ENCODE measurements around the gene SLC35B2.

SLC35B2 gene

DNA sequence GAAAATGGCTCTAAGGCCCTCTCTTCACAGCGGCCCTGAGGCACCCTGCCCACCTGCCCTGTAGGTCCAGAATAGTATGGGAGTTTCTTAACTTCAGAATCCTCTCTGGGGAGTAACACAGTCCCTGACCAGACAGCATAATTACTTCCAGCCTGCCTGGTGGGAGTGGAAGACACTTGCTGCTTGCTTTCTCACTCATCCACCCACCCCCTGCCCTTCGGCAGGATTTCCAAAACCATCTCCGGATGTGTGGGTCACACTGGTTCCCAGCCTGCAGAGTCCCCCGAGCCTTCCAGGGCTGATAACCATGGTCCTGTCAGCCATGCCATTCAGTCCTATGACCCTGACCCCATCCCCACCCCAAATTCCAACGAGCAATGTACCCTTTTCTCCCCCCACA, 28.5 kb downstream of the SLC35B2 start:
- H2BK12ac ChIP-seq (ENCODE audit: low read length) = no peak overlapping the region
- no peak overlapping the region for H4K8ac ChIP-seq (ENCODE audit: low read depth, low read length)
- peaks cover 9% of the 10 kb centered on the region for H3K79me1 ChIP-seq (ENCODE audit: low read depth, low read length)
- H3K4me3 ChIP-seq (ENCODE audit: low read length in 2 of 2) = no peak overlapping the region
- no peak overlapping the region for H3K4ac ChIP-seq (ENCODE audit: low read length)
- H3K23ac ChIP-seq (ENCODE audit: low read depth, low read length, poor library complexity) = no peak overlapping the region
- no CpG with 5 or more reads among the region's 5 CpGs for WGBS, 2 donors (ENCODE audit: extremely low coverage in 2 of 2, insufficient read length in 2 of 2, insufficient replicate concordance in 1 of 2)
- H2BK120ac ChIP-seq (ENCODE audit: low read depth, low read length) = no peak overlapping the region
- H3K14ac ChIP-seq (ENCODE audit: low read length) = no peak overlapping the region
- no peak overlapping the region for H2AFZ ChIP-seq (ENCODE audit: low read length)
- no peak overlapping the region for H3K9ac ChIP-seq (ENCODE audit: low read depth, low read length, poor library complexity)
- H2BK15ac ChIP-seq (ENCODE audit: low read length) = no peak overlapping the region
- no peaks in the 10 kb centered on the region for H3K9me3 ChIP-seq (replicated peaks in 1 of 2; ENCODE audit: control insufficient read depth in 2 of 2, insufficient read depth in 1 of 2, low read depth in 1 of 2, low read length in 2 of 2)
- H3K27me3 ChIP-seq (ENCODE audit: control insufficient read depth in 3 of 3, insufficient read depth in 3 of 3, low read depth in 1 of 3, low read length in 3 of 3) = peaks cover 0 to 2% (median 0%) of the 10 kb centered on the region in 3 experiments
- no peak overlapping the region for H4K91ac ChIP-seq (ENCODE audit: low read depth, low read length, poor library complexity)
- H2BK5ac ChIP-seq (ENCODE audit: low read length) = no peak overlapping the region
- H3K36me3 ChIP-seq (replicated peaks in 1 of 2; ENCODE audit: control insufficient read depth in 2 of 2, insufficient read depth in 2 of 2, low read length in 2 of 2) = peaks cover 19 to 59% of the 10 kb centered on the region in 2 donors
- H3K4me1 ChIP-seq (ENCODE audit: control insufficient read depth in 2 of 2, insufficient read depth in 1 of 2, low read depth in 1 of 2, low read length in 2 of 2) = peaks cover 30% of the 10 kb centered on the region in 2 donors
- H3K27ac ChIP-seq (replicated peaks; ENCODE audit: low read length) = no peak overlapping the region
- no peak for DNase-seq (ENCODE audit: low spot score)
- H3K4me2 ChIP-seq (ENCODE audit: insufficient read depth, low read length, poor library complexity, severe bottlenecking) = no peak overlapping the region
- no peak overlapping the region for H2AK5ac ChIP-seq (ENCODE audit: low read depth, low read length)
- no peak overlapping the region for H3K18ac ChIP-seq (ENCODE audit: low read length)

DNA sequence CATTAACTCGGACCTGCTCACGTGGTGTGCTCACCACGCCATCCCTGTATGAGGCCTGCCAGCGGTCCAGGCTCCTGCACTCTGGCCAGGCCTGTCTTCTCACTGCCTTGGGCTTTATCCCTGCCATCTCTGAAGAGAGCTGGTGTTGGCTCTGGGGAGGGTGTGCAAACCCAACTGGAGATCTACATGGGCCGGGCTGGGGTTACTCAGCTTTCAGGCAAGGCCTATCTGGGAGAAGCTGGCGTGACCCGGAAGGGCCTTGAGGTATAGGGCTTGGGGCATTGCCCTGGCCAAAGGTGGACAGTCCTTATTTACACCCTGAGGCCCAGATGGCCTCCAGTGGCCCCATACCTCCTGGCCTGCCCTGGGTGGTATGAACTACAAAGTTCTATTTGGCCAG, 28.9 kb downstream of the SLC35B2 start:
- Histone ChIP-seq H3K18ac (ENCODE audit: low read length) (no peak overlapping the region), H3K27me3 (ENCODE audit: control insufficient read depth in 3 of 3, insufficient read depth in 3 of 3, low read depth in 1 of 3, low read length in 3 of 3) (peaks cover 0 to 2% (median 0%) of the 10 kb centered on the region in 3 experiments), H3K27ac (replicated peaks; ENCODE audit: low read length) (no peak overlapping the region), H3K4me1 (ENCODE audit: control insufficient read depth in 2 of 2, insufficient read depth in 1 of 2, low read depth in 1 of 2, low read length in 2 of 2) (peaks cover 30% of the 10 kb centered on the region in 2 donors), H2BK5ac (ENCODE audit: low read length) (no peak overlapping the region), H2AFZ (ENCODE audit: low read length) (no peak overlapping the region), H4K8ac (ENCODE audit: low read depth, low read length) (no peak overlapping the region), H3K4me2 (ENCODE audit: insufficient read depth, low read length, poor library complexity, severe bottlenecking) (no peak overlapping the region), H2BK15ac (ENCODE audit: low read length) (no peak overlapping the region), H3K36me3 (replicated peaks in 1 of 2; ENCODE audit: control insufficient read depth in 2 of 2, insufficient read depth in 2 of 2, low read length in 2 of 2) (peaks cover 16 to 55% of the 10 kb centered on the region in 2 donors), H3K9ac (ENCODE audit: low read depth, low read length, poor library complexity) (no peak overlapping the region), H3K14ac (ENCODE audit: low read length) (no peak overlapping the region), H3K79me1 (ENCODE audit: low read depth, low read length) (peaks cover 9% of the 10 kb centered on the region), H4K91ac (ENCODE audit: low read depth, low read length, poor library complexity) (no peak overlapping the region), H2AK5ac (ENCODE audit: low read depth, low read length) (no peak overlapping the region), H3K9me3 (replicated peaks in 1 of 2; ENCODE audit: control insufficient read depth in 2 of 2, insufficient read depth in 1 of 2, low read depth in 1 of 2, low read length in 2 of 2) (no peaks in the 10 kb centered on the region), H3K4ac (ENCODE audit: low read length) (no peak overlapping the region), H3K23ac (ENCODE audit: low read depth, low read length, poor library complexity) (no peak overlapping the region), H3K4me3 (ENCODE audit: low read length in 2 of 2) (no peak overlapping the region), H2BK12ac (ENCODE audit: low read length) (no peak overlapping the region), H2BK120ac (ENCODE audit: low read depth, low read length) (no peak overlapping the region)
- no peak for DNase-seq (ENCODE audit: low spot score)
- WGBS, 2 donors (ENCODE audit: extremely low coverage in 2 of 2, insufficient read length in 2 of 2, insufficient replicate concordance in 1 of 2) = no CpG with 5 or more reads among the region's 7 CpGs

DNA sequence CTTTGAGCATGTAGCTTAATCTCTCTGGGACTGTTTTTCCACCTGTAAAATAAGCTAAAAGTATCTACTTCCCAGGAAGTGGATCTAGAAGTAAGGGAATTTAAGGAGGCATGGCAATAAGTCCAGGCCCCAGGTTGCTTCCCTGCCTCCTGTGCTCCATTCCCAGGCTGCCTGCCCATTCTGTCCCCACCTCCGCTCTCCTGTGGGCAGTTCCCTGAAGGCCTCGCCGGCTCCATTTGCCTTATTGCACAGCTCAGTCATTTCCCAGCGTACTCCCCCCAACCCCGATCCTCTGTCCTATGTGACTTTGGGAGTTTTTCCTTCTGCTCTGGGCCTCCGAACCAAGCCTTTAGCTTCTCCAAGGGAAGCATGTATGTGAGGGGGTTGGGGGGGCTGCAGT, 29.3 kb downstream of the SLC35B2 start:
- H3K4me2 ChIP-seq (ENCODE audit: insufficient read depth, low read length, poor library complexity, severe bottlenecking) = no peak overlapping the region
- H3K79me1 ChIP-seq (ENCODE audit: low read depth, low read length) = peaks cover 9% of the 10 kb centered on the region
- no peak overlapping the region for H3K4me3 ChIP-seq (ENCODE audit: low read length in 2 of 2)
- H3K27ac ChIP-seq (replicated peaks; ENCODE audit: low read length) = no peak overlapping the region
- peaks cover 0 to 2% (median 0%) of the 10 kb centered on the region in 3 experiments for H3K27me3 ChIP-seq (ENCODE audit: control insufficient read depth in 3 of 3, insufficient read depth in 3 of 3, low read depth in 1 of 3, low read length in 3 of 3)
- H2BK5ac ChIP-seq (ENCODE audit: low read length) = no peak overlapping the region
- H3K9me3 ChIP-seq (replicated peaks in 1 of 2; ENCODE audit: control insufficient read depth in 2 of 2, insufficient read depth in 1 of 2, low read depth in 1 of 2, low read length in 2 of 2) = no peaks in the 10 kb centered on the region
- H2BK12ac ChIP-seq (ENCODE audit: low read length) = no peak overlapping the region
- H2AFZ ChIP-seq (ENCODE audit: low read length) = no peak overlapping the region
- no peak overlapping the region for H4K8ac ChIP-seq (ENCODE audit: low read depth, low read length)
- H2BK15ac ChIP-seq (ENCODE audit: low read length) = no peak overlapping the region
- peaks cover 30% of the 10 kb centered on the region in 2 donors for H3K4me1 ChIP-seq (ENCODE audit: control insufficient read depth in 2 of 2, insufficient read depth in 1 of 2, low read depth in 1 of 2, low read length in 2 of 2)
- H3K36me3 ChIP-seq (replicated peaks in 1 of 2; ENCODE audit: control insufficient read depth in 2 of 2, insufficient read depth in 2 of 2, low read length in 2 of 2) = peaks cover 13 to 51% of the 10 kb centered on the region in 2 donors
- H3K9ac ChIP-seq (ENCODE audit: low read depth, low read length, poor library complexity) = no peak overlapping the region
- no peak overlapping the region for H3K23ac ChIP-seq (ENCODE audit: low read depth, low read length, poor library complexity)
- H3K18ac ChIP-seq (ENCODE audit: low read length) = no peak overlapping the region
- H2BK120ac ChIP-seq (ENCODE audit: low read depth, low read length) = no peak overlapping the region
- no peak overlapping the region for H3K14ac ChIP-seq (ENCODE audit: low read length)
- H3K4ac ChIP-seq (ENCODE audit: low read length) = no peak overlapping the region
- no CpG with 5 or more reads among the region's 6 CpGs for WGBS, 2 donors (ENCODE audit: extremely low coverage in 2 of 2, insufficient read length in 2 of 2, insufficient replicate concordance in 1 of 2)
- no peak for DNase-seq (ENCODE audit: low spot score)
- H2AK5ac ChIP-seq (ENCODE audit: low read depth, low read length) = no peak overlapping the region
- no peak overlapping the region for H4K91ac ChIP-seq (ENCODE audit: low read depth, low read length, poor library complexity)

DNA sequence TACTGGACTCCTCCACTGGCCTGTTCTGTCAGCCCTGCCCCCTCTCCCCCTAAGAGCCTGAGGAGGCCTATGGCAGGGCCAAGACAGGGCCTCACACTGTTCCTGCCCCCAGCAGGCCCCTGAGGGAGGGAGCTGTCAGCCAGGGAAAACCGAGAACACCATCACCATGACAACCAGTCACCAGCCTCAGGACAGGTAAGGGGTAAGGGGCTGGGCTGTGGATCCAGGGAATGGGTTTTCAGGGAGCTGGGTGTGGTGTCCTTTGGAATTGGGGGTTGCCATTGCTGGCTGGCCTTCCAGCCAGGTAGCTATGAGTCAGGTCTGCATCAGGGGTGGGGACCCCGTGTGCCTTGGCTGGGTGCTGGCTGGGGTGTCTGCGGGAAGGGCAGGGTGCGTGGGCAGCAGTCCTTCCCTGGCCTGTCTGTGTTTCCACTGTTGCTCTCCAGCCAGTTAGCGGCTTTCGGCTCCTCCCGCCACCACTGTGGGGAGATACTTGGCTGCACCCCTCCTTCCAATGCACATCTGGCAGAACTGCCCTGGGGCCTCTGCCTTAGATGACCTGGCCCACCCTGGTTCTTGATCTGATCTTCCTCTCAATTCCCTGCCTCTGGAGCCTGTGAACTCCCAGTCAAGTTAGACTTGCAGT, 30.1 kb downstream of the SLC35B2 start:
- no peak overlapping the region for H2AFZ ChIP-seq (ENCODE audit: low read length)
- H3K27ac ChIP-seq (replicated peaks; ENCODE audit: low read length) = no peak overlapping the region
- no peak overlapping the region for H2BK12ac ChIP-seq (ENCODE audit: low read length)
- no peak for DNase-seq (ENCODE audit: low spot score)
- peak overlapping the region; percentile 50 for H2AK5ac ChIP-seq (ENCODE audit: low read depth, low read length)
- peaks cover 0 to 2% (median 0%) of the 10 kb centered on the region in 3 experiments for H3K27me3 ChIP-seq (ENCODE audit: control insufficient read depth in 3 of 3, insufficient read depth in 3 of 3, low read depth in 1 of 3, low read length in 3 of 3)
- H4K91ac ChIP-seq (ENCODE audit: low read depth, low read length, poor library complexity) = no peak overlapping the region
- H3K4me1 ChIP-seq (ENCODE audit: control insufficient read depth in 2 of 2, insufficient read depth in 1 of 2, low read depth in 1 of 2, low read length in 2 of 2) = peaks cover 35 to 37% of the 10 kb centered on the region in 2 donors
- H3K9ac ChIP-seq (ENCODE audit: low read depth, low read length, poor library complexity) = peak overlapping the region; percentile 60
- WGBS, 2 donors (ENCODE audit: extremely low coverage in 2 of 2, insufficient read length in 2 of 2, insufficient replicate concordance in 1 of 2) = no CpG with 5 or more reads among the region's 7 CpGs
- H2BK5ac ChIP-seq (ENCODE audit: low read length) = no peak overlapping the region
- H3K4ac ChIP-seq (ENCODE audit: low read length) = no peak overlapping the region
- H2BK15ac ChIP-seq (ENCODE audit: low read length) = no peak overlapping the region
- H3K36me3 ChIP-seq (replicated peaks in 1 of 2; ENCODE audit: control insufficient read depth in 2 of 2, insufficient read depth in 2 of 2, low read length in 2 of 2) = peaks cover 8 to 43% of the 10 kb centered on the region in 2 donors
- peaks cover 9% of the 10 kb centered on the region for H3K79me1 ChIP-seq (ENCODE audit: low read depth, low read length)
- H3K4me2 ChIP-seq (ENCODE audit: insufficient read depth, low read length, poor library complexity, severe bottlenecking) = peak overlapping the region; percentile 12
- peak overlapping the region in 1 of 2 donors; percentile 20 for H3K4me3 ChIP-seq (ENCODE audit: low read length in 2 of 2)
- peak overlapping the region; percentile 85 for H3K18ac ChIP-seq (ENCODE audit: low read length)
- peak overlapping the region; percentile 25 for H3K23ac ChIP-seq (ENCODE audit: low read depth, low read length, poor library complexity)
- no peak overlapping the region for H4K8ac ChIP-seq (ENCODE audit: low read depth, low read length)
- no peak overlapping the region for H3K14ac ChIP-seq (ENCODE audit: low read length)
- no peaks in the 10 kb centered on the region for H3K9me3 ChIP-seq (replicated peaks in 1 of 2; ENCODE audit: control insufficient read depth in 2 of 2, insufficient read depth in 1 of 2, low read depth in 1 of 2, low read length in 2 of 2)
- no peak overlapping the region for H2BK120ac ChIP-seq (ENCODE audit: low read depth, low read length)
